Liver (tissue), 9 donors: ENCODE results near the gene MDC1. TPM values are rescaled to one million over a fixed set of nuclear protein-coding genes. Genes with fewer than 3 reads are reported as not detected.

Experiments used
- DNase-seq: peaks from one replicate; pipeline ENCODE4 v3.0.0-alpha.2; 2017; ENCODE audit warnings: low spot score
- H3K27ac ChIP-seq, 2 donors: one replicate each; pipeline ENCODE4 v1.7.0; 2013; ENCODE audit warnings: inconsistent platforms in 2 of 2, low read length in 2 of 2, control low read depth in 1 of 2, low read depth in 1 of 2, mild to moderate bottlenecking in 1 of 2
- H3K27me3 ChIP-seq, 4 donors: one replicate each; pipeline versions ENCODE4 v1.6.1 to v1.7.0; 2013; ENCODE audit warnings: low read length in 3 of 4, inconsistent platforms in 1 of 4, mild to moderate bottlenecking in 1 of 4, moderate library complexity in 1 of 4; ENCODE audit not compliant: control insufficient read depth in 4 of 4, insufficient read depth in 4 of 4
- H3K36me3 ChIP-seq, 4 donors: one replicate each; pipeline versions ENCODE4 v1.6.1 to v1.7.0; 2013; ENCODE audit warnings: low read length in 3 of 4, mild to moderate bottlenecking in 3 of 4, low read depth in 1 of 4, moderate library complexity in 1 of 4; ENCODE audit not compliant: control insufficient read depth in 4 of 4, insufficient read depth in 3 of 4
- H3K4me1 ChIP-seq, 4 donors: one replicate each; pipeline versions ENCODE4 v1.6.1 to v1.7.0; 2013; ENCODE audit warnings: low read length in 3 of 4, mild to moderate bottlenecking in 3 of 4, moderate library complexity in 1 of 4; ENCODE audit not compliant: control insufficient read depth in 4 of 4, insufficient read depth in 4 of 4
- H3K4me3 ChIP-seq, 3 donors: one replicate each; pipeline versions ENCODE4 v1.6.1 to v1.7.0; 2013; ENCODE audit warnings: low read length in 3 of 3, control low read depth in 1 of 3, low read depth in 1 of 3, mild to moderate bottlenecking in 1 of 3
- H3K9ac ChIP-seq, 2 donors: one replicate each; pipeline ENCODE4 v1.7.0; 2013; ENCODE audit warnings: low read length in 2 of 2, mild to moderate bottlenecking in 2 of 2, moderate library complexity in 2 of 2, control low read depth in 1 of 2, low read depth in 1 of 2
- H3K9me3 ChIP-seq, 4 donors: one replicate each; pipeline versions ENCODE4 v1.6.1 to v1.7.0; 2013; ENCODE audit warnings: low read length in 3 of 4; ENCODE audit not compliant: control insufficient read depth in 4 of 4
- ATF3 ChIP-seq: IDR thresholded peaks from 2 replicates; pipeline ENCODE4 v1.6.1; 2016; ENCODE audit warnings: antibody characterized with exemption
- EGR1 ChIP-seq, 2 donors: IDR thresholded peaks; 2 replicates each; pipeline ENCODE4 v1.6.1; 2016 to 2018; ENCODE audit warnings: antibody characterized with exemption in 2 of 2, low read depth in 2 of 2
- GABPA ChIP-seq, 2 donors: IDR thresholded peaks in 1 of 2; conservative IDR thresholded peaks in 1 of 2; 2 replicates each; pipeline ENCODE4 v1.6.1; 2016; ENCODE audit warnings: antibody characterized with exemption in 2 of 2, mild to moderate bottlenecking in 1 of 2, moderate library complexity in 1 of 2
- HNF4A ChIP-seq, 2 donors: conservative IDR thresholded peaks; 2 replicates each; pipeline ENCODE4 v1.6.1; 2016; ENCODE audit warnings: antibody characterized with exemption in 2 of 2, mild to moderate bottlenecking in 2 of 2
- HNF4G ChIP-seq: IDR thresholded peaks from 2 replicates; pipeline ENCODE4 v1.6.1; 2016; ENCODE audit warnings: antibody characterized with exemption
- JUND ChIP-seq, 2 donors: IDR thresholded peaks; 2 replicates each; pipeline ENCODE4 v1.6.1; 2016; ENCODE audit warnings: antibody characterized with exemption in 2 of 2
- MAX ChIP-seq: IDR thresholded peaks from 2 replicates; pipeline ENCODE4 v1.6.1; 2016; ENCODE audit warnings: antibody characterized with exemption
- NR2F2 ChIP-seq: IDR thresholded peaks from 2 replicates; pipeline ENCODE4 v1.6.1; 2016; ENCODE audit warnings: antibody characterized with exemption
- RXRA ChIP-seq, 2 donors: IDR thresholded peaks; 2 replicates each; pipeline ENCODE4 v1.6.1; 2017 to 2018; ENCODE audit warnings: antibody characterized with exemption in 2 of 2, mild to moderate bottlenecking in 1 of 2
- SP1 ChIP-seq: IDR thresholded peaks from 2 replicates; pipeline ENCODE4 v1.6.1; 2018; ENCODE audit warnings: antibody characterized with exemption, mild to moderate bottlenecking
- YY1 ChIP-seq: IDR thresholded peaks from 2 replicates; pipeline ENCODE4 v1.6.1; 2016; ENCODE audit warnings: antibody characterized with exemption, mild to moderate bottlenecking
- WGBS: extraction: QIAGEN DNeasy Blood & Tissue Kit; methylation state at CpG from one replicate; pipeline ENCODE4 v1.1.7; 2013; 5-methylcytosine and 5-hydroxymethylcytosine counted together
- polyA plus RNA-seq, 2 donors: library from polyadenylated mRNA; stranded (reverse) in 1 of 2; unstranded in 1 of 2; fragments of 200-250 nt in 1 of 2; fragments of >200 nt in 1 of 2; fragmentation: Nextera tagmentation in 1 of 2; extraction: Ambion mirVana in 1 of 2; gene quantifications; one replicate each; pipeline versions ENCODE4 v1.2.1 to v1.2.3, GENCODE V29; 2013 to 2015
- total RNA-seq, 2 donors: library from RNA; depleted of rRNA; stranded (reverse); fragments of >200 nt; gene quantifications; one replicate each; pipeline ENCODE4 v1.2.3, GENCODE V29; 2014
- TF ChIP-seq, protein P1 (sequence below): IDR thresholded peaks from 2 replicates; pipeline ENCODE4 v1.6.1; 2016; ENCODE audit warnings: antibody characterized with exemption
- TF ChIP-seq, protein P2 (sequence below): fragments of 150-350 bp; IDR thresholded peaks from 2 replicates; pipeline ENCODE4 v1.5.1; 2017; ENCODE audit warnings: improper control_type of control experiment, low read depth, low read length; ENCODE audit not compliant: missing input control
- donor health status: healthy.
- donor health status: healthy.
- donor health status: healthy.
- donor health status: healthy.
- donor health status: healthy.

Gene MDC1
- total and polyA plus RNA-seq, 4 donors: 5.9 to 15.5 (median 8.4) TPM

GRCh38 chr6:30683183-30683979, 33.7 kb downstream of the MDC1 start:
- peaks cover 16 to 79% (median 59%) of the 10 kb centered on the region in 4 donors for H3K4me1 ChIP-seq
- H3K9ac ChIP-seq: peak overlapping the region; percentile 24 to 77
- no peaks in the 10 kb centered on the region for H3K9me3 ChIP-seq
- 31% methylated on average over 7 of the region's 7 CpGs for WGBS
- H3K27ac ChIP-seq: peak overlapping the region; percentile 97 to 99
- H3K27me3 ChIP-seq: no peaks in the 10 kb centered on the region
- DNase-seq: no peak
- H3K4me3 ChIP-seq: peak overlapping the region; percentile 59 to 71 (median 60)
- peaks cover 0 to 3% (median 0%) of the 10 kb centered on the region in 4 donors for H3K36me3 ChIP-seq
- TF ChIP-seq HNF4G (no peak), NR2F2 (peak; percentile 74), ATF3 (no peak), HNF4A (conservative IDR thresholded peaks at IDR 0.05) (no peak), RXRA (IDR thresholded peaks at IDR 0.05) (no peak)
- TF ChIP-seq, protein P1, sequence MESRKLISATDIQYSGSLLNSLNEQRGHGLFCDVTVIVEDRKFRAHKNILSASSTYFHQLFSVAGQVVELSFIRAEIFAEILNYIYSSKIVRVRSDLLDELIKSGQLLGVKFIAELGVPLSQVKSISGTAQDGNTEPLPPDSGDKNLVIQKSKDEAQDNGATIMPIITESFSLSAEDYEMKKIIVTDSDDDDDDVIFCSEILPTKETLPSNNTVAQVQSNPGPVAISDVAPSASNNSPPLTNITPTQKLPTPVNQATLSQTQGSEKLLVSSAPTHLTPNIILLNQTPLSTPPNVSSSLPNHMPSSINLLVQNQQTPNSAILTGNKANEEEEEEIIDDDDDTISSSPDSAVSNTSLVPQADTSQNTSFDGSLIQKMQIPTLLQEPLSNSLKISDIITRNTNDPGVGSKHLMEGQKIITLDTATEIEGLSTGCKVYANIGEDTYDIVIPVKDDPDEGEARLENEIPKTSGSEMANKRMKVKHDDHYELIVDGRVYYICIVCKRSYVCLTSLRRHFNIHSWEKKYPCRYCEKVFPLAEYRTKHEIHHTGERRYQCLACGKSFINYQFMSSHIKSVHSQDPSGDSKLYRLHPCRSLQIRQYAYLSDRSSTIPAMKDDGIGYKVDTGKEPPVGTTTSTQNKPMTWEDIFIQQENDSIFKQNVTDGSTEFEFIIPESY: no peak

DNA sequence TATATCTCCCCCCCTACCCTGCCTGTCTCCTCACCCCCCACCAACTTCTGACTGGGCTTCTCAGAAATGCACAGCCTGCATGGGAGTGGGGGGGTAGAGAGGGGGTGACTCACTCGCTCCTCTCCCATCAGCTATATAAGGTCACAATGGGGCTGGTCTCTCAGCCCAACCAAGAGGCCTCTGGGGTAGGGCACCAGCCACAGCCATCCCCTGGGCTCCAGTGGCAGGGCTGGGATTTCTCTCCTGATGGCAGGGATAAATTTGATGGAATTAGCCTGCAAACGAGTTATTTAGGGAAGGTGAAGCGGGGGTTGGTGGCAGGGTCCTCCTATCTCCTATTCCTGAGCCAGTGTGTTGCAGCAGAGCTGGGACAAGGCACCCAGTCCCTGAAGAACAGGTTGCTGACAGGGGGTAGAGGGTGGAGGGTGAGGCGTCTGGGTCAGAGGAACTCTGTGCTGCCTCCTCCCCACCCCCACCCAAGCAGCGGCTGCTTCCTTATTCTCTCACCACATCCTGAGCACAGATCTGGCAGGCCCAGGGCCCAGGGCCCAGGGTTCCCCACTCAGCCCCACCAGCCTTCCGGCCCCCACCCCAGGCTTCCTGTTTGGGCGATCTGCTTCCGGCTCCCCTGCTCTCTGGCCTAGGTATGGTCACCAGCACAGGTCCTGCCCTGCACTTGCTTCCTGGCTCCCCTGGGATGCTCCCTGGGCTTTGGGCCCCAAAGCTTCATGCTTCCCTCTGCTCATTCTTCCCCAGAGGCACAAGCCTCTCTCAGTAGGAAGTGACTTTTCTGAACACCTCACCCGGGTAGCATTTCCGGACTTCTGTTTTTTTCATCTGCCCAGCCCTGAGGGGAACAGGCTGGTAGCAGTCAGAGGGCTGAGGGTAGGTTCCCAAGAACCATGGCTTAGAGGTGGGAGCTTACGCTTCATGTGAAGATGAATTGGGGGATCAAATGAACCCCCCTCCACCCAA, 34.7 kb downstream of the MDC1 start:
- DNase-seq: no peak
- H3K27ac ChIP-seq: peak overlapping the region; percentile 97 to 99
- H3K4me1 ChIP-seq: peaks cover 19 to 78% (median 60%) of the 10 kb centered on the region in 4 donors
- TF ChIP-seq HNF4G (no peak), YY1 (peak; percentile 7), NR2F2 (peak; percentile 70), MAX (peak; percentile 66), EGR1 (IDR thresholded peaks at IDR 0.05; ENCODE audit: low read depth in 2 of 2) (peak; percentile 12 to 53), RXRA (IDR thresholded peaks at IDR 0.05) (peak; percentile 5 to 25), JUND (IDR thresholded peaks at IDR 0.05) (peak; percentile 55 to 61), SP1 (peak; percentile 20), GABPA (IDR thresholded peaks at IDR 0.05 in 1 of 2, conservative IDR thresholded peaks at IDR 0.05 in 1 of 2) (peak; percentile 64 to 84)
- TF ChIP-seq, protein P1: no peak
- TF ChIP-seq, protein P2, sequence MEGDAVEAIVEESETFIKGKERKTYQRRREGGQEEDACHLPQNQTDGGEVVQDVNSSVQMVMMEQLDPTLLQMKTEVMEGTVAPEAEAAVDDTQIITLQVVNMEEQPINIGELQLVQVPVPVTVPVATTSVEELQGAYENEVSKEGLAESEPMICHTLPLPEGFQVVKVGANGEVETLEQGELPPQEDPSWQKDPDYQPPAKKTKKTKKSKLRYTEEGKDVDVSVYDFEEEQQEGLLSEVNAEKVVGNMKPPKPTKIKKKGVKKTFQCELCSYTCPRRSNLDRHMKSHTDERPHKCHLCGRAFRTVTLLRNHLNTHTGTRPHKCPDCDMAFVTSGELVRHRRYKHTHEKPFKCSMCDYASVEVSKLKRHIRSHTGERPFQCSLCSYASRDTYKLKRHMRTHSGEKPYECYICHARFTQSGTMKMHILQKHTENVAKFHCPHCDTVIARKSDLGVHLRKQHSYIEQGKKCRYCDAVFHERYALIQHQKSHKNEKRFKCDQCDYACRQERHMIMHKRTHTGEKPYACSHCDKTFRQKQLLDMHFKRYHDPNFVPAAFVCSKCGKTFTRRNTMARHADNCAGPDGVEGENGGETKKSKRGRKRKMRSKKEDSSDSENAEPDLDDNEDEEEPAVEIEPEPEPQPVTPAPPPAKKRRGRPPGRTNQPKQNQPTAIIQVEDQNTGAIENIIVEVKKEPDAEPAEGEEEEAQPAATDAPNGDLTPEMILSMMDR: no peak
- H3K36me3 ChIP-seq: peaks cover 0 to 3% (median 0%) of the 10 kb centered on the region in 4 donors
- no peaks in the 10 kb centered on the region for H3K27me3 ChIP-seq
- peak overlapping the region; percentile 24 to 77 for H3K9ac ChIP-seq
- peak overlapping the region; percentile 59 to 71 (median 60) for H3K4me3 ChIP-seq
- 54% methylated on average over 11 of the region's 11 CpGs for WGBS
- H3K9me3 ChIP-seq: no peaks in the 10 kb centered on the region
